ENCODE data around the gene PRKAG2. TPM values are rescaled to one million over a fixed set of nuclear protein-coding genes. Genes with fewer than 3 reads are reported as not detected.

PRKAG2 gene
- total and polyA plus RNA-seq, 2 of the 8 experiments (the other 6 are each of a cell fraction or from before 2014, with no cell fraction given): 7.5 to 18.1 TPM

DNA sequence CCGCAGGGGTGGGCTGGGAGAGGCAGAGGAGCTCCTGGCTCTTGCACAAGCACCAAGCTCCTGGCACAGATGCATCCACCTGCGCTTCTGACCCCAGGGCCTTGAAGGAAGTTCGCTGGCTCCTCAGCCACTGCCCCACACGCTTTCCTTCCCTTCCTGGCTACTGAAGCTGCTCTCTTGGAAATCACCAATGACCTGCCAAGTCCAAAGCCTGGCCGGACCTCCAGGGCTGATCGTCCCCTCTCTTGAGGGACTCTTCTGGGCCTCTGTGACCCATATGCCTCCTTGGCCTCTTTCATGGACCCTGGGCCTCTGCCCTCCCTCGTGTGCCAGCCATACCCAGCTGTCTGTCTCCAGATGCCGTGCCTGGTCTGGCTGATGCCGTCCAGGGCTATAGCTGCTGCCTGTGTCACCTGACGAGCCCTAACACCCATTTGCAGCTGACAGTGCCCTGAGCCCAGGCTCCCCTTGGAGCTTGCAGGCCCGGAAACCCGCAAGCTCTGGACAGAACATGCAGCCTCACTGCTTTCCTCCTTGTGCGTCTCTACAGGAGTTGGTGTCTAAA, 113.4 kb downstream of the PRKAG2 start (continued):
- TF ChIP-seq MAFK (IDR thresholded peaks at IDR 0.05; ENCODE audit: low read depth, low read length): no peak
- TF ChIP-seq SP2 (IDR thresholded peaks at IDR 0.05; ENCODE audit: low read length): no peak
- no peak for TF ChIP-seq CREB1 (IDR thresholded peaks at IDR 0.05)
- TF ChIP-seq, protein P1, sequence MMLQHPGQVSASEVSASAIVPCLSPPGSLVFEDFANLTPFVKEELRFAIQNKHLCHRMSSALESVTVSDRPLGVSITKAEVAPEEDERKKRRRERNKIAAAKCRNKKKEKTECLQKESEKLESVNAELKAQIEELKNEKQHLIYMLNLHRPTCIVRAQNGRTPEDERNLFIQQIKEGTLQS (IDR thresholded peaks at IDR 0.05; ENCODE audit: insufficient read depth, low read depth, low read length): no peak

Measured in H1 (cell line).